ENCODE measurements around the gene IL18BP.

IL18BP gene

GRCh38 chr11:71998649-71999310, at the start of gene IL18BP:
Gene IL18BP (plus strand): TSS chr11:71998909. CDS start chr11:71999985, 1,076 bp downstream.
- DNase-seq = no peak

GRCh38 chr11:71949034-71949433, 49.7 kb upstream of the IL18BP start:
- DNase-seq = no peak

- no peak for DNase-seq
Measured at GRCh38 chr11:71951741-71952310, 46.9 kb upstream of the IL18BP start.

GRCh38 chr11:71955898-71956456, 42.7 kb upstream of the IL18BP start:
- no peak for DNase-seq

- DNase-seq = no peak
Measured at GRCh38 chr11:71962428-71963038, 36.2 kb upstream of the IL18BP start.

GRCh38 chr11:71963468-71963867, 35.2 kb upstream of the IL18BP start:
- DNase-seq = no peak

GRCh38 chr11:71964641-71965040, 34.1 kb upstream of the IL18BP start:
- DNase-seq = no peak

GRCh38 chr11:71971680-71972079, 27.0 kb upstream of the IL18BP start:
- no peak for DNase-seq

GRCh38 chr11:71976551-71976950, 22.2 kb upstream of the IL18BP start:
- DNase-seq = no peak

- DNase-seq = no peak
Measured at GRCh38 chr11:71977090-71977489, 21.6 kb upstream of the IL18BP start.

GRCh38 chr11:71977743-71978418, 20.8 kb upstream of the IL18BP start:
- peak; percentile 55 for DNase-seq

- no peak for DNase-seq
Measured at GRCh38 chr11:71979094-71979493, 19.6 kb upstream of the IL18BP start.

- DNase-seq = no peak
Measured at GRCh38 chr11:71979602-71980001, 19.1 kb upstream of the IL18BP start.

GRCh38 chr11:71986131-71986530, 12.6 kb upstream of the IL18BP start:
- DNase-seq = no peak

GRCh38 chr11:71987521-71987920, 11.2 kb upstream of the IL18BP start:
- DNase-seq = no peak

GRCh38 chr11:71988050-71988449, 10.7 kb upstream of the IL18BP start:
- no peak for DNase-seq

GRCh38 chr11:71990701-71991100, 8.0 kb upstream of the IL18BP start:
- no peak for DNase-seq

GRCh38 chr11:71991494-71991893, 7.2 kb upstream of the IL18BP start:
- no peak for DNase-seq

- no peak for DNase-seq
Measured at GRCh38 chr11:71992136-71992730, 6.5 kb upstream of the IL18BP start.

- DNase-seq = no peak
Measured at GRCh38 chr11:71994786-71995185, 3.9 kb upstream of the IL18BP start.

GRCh38 chr11:71995726-71996291, 2.9 kb upstream of the IL18BP start:
- DNase-seq = no peak

- no peak for DNase-seq
Measured at GRCh38 chr11:71996517-71996916, 2.2 kb upstream of the IL18BP start.

GRCh38 chr11:71996946-71997345, 1.8 kb upstream of the IL18BP start:
- no peak for DNase-seq
